Rectal smooth muscle tissue (tissue), 1 donor: Measurements from ENCODE around the gene POU2F2.
A peak's percentile ranks its signal among the peaks of the same experiment; 100 is the strongest.

Source experiments
- H3K27ac ChIP-seq: one replicate; pipeline ENCODE4 v1.7.0; 2013; ENCODE audit warnings: low read depth, low read length, inconsistent platforms
- H3K27me3 ChIP-seq: one replicate; pipeline ENCODE4 v1.7.0; 2013; ENCODE audit warnings: low read length; ENCODE audit not compliant: control insufficient read depth, insufficient read depth
- H3K36me3 ChIP-seq: one replicate; pipeline ENCODE4 v1.7.0; 2013; ENCODE audit warnings: low read length; ENCODE audit not compliant: control insufficient read depth, insufficient read depth
- H3K4me1 ChIP-seq: one replicate; pipeline ENCODE4 v1.7.0; 2013; ENCODE audit warnings: low read length; ENCODE audit not compliant: control insufficient read depth, insufficient read depth
- H3K4me3 ChIP-seq: one replicate; pipeline ENCODE4 v1.7.0; 2013; ENCODE audit warnings: low read length
- H3K9ac ChIP-seq: one replicate; pipeline ENCODE4 v1.7.0; 2013; ENCODE audit warnings: low read length

POU2F2 gene

DNA sequence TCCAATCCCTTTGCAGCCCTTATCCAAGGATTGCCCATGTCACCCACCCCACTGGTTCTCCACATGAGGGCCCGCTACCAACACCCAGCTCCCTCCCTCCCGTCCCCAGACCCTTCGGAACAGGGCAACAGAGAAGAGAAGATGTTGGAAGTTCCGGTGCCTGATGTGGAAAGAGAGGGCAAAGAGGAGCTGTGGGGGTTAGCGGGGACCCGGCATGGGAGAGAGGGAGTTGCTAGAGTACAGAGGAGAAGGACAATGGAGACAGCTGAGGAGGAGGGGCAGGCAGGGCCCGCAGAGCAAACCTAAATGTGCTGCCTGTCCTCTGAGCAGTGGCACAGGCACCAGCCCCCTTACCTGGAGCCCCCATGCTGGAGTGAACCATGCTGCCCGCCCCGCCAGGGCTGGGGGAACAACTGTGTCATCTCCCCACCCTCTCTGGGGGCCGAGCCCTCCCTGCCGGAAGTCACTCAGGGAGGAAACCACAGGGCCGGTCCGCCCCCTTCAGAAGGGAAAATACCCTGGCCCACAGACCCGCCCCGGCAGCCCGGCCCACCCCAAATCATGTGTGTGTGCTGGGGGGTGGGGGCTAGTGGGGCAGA lies at the start of gene POU2F2:
Gene POU2F2, minus strand, starts transcription at position 417 of the 599 bp plus-strand sequence. Its CDS starts 35 bp downstream, at position 382.
- peak within 1 kb of the TSS; percentile 1 for H3K9ac ChIP-seq
- no peaks in the 10 kb centered on the region for H3K4me1 ChIP-seq
- no peaks in the 10 kb centered on the region for H3K36me3 ChIP-seq
- no peak within 1 kb of the TSS for H3K27ac ChIP-seq
- peaks cover 16% of the 10 kb centered on the region for H3K27me3 ChIP-seq
- peak within 1 kb of the TSS; percentile 61 for H3K4me3 ChIP-seq

GRCh38 chr19:42178791-42179674 lies 46.8 kb upstream of the POU2F2 start:
- no peaks in the 10 kb centered on the region for H3K36me3 ChIP-seq
- no peak overlapping the region for H3K4me3 ChIP-seq

GRCh38 chr19:42177686-42178019 lies 45.4 kb upstream of the POU2F2 start:
- Histone ChIP-seq H3K4me1 (no peaks in the 10 kb centered on the region), H3K9ac (no peak overlapping the region), H3K27ac (no peak overlapping the region), H3K36me3 (no peaks in the 10 kb centered on the region), H3K27me3 (peaks cover 29% of the 10 kb centered on the region), H3K4me3 (no peak overlapping the region)

More at GRCh38 chr19:42178791-42179674, 46.8 kb upstream of the POU2F2 start:
- no peak overlapping the region for H3K27ac ChIP-seq
- no peak overlapping the region for H3K9ac ChIP-seq
- H3K4me1 ChIP-seq, result no peaks in the 10 kb centered on the region
- H3K27me3 ChIP-seq, result peaks cover 27% of the 10 kb centered on the region

GRCh38 chr19:42176990-42177685 lies 44.9 kb upstream of the POU2F2 start:
- no peak overlapping the region for H3K27ac ChIP-seq
- peaks cover 29% of the 10 kb centered on the region for H3K27me3 ChIP-seq
- H3K36me3 ChIP-seq, result no peaks in the 10 kb centered on the region
- H3K4me3 ChIP-seq, result peak overlapping the region; percentile 19
- H3K9ac ChIP-seq, result no peak overlapping the region
- no peaks in the 10 kb centered on the region for H3K4me1 ChIP-seq

- Histone ChIP-seq H3K4me3 (peak overlapping the region; percentile 54), H3K27me3 (peaks cover 29% of the 10 kb centered on the region), H3K9ac (no peak overlapping the region), H3K4me1 (no peaks in the 10 kb centered on the region), H3K36me3 (no peaks in the 10 kb centered on the region), H3K27ac (no peak overlapping the region)
Measured at GRCh38 chr19:42176649-42176989, 44.4 kb upstream of the POU2F2 start.

- H3K4me1 ChIP-seq, result no peaks in the 10 kb centered on the region
- H3K36me3 ChIP-seq, result no peaks in the 10 kb centered on the region
- peak overlapping the region; percentile 54 for H3K4me3 ChIP-seq
- H3K9ac ChIP-seq, result no peak overlapping the region
- H3K27me3 ChIP-seq, result peaks cover 29% of the 10 kb centered on the region
- H3K27ac ChIP-seq, result no peak overlapping the region
Measured at GRCh38 chr19:42175952-42176648, 43.9 kb upstream of the POU2F2 start.

DNA sequence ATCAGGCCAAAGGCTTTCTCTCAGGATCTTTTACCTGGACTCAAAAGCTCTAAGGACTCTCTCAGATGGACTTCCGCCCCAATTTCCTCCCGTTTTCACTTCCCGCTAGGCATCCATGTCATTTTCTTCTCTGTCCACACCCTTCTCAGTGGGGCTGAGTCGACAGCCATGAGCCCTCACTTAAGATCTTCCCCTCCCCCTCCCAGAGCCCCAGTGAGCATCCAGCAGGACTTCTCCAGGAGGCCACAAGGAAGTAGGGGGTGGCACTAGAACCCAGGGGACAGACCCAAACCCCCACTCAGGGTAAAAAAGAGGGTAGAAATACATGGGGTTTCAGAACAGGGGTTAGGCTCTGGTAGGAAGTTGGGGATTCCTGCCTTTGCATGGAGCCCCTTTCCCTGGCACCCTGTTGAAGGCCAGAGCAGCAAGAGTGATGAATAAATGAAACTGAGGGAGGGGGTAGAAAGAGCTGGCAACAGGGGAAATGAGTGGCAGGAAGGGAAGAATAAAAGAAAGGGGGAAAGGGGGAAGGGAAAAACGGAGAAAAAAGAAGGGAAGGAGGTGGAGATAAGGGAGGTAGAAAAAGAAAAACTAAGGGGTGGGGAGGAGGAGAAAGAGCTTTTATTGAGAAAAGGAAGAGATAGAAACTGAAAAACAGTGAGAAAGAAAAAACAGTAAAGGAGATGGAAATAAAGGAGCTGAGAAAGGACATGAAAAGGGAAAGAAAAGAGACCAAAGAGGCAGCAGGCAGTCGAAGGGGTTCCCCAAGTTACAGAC lies 42.9 kb upstream of the POU2F2 start:
- H3K9ac ChIP-seq, result no peak overlapping the region
- H3K4me3 ChIP-seq, result no peak overlapping the region
- no peaks in the 10 kb centered on the region for H3K36me3 ChIP-seq
- no peak overlapping the region for H3K27ac ChIP-seq
- no peaks in the 10 kb centered on the region for H3K4me1 ChIP-seq
- peaks cover 24% of the 10 kb centered on the region for H3K27me3 ChIP-seq

DNA sequence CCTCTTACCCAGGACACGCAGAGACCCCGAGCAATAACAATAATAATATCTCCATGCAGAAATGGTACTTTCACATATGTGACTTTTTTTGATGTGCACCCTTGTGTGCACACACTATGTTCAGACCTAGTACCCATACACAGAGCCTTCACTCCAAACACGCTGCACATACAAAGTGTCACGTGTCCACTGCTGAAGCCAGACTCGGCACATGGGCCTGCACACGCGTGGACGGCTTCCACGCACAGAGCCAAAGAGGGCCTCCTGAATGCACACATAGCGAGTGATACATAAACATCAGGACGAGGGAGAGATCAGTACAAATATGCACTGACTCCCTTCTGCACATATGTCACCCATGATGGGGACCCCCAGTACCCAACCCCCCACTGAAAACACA lies 41.9 kb upstream of the POU2F2 start:
- Histone ChIP-seq H3K4me3 (no peak overlapping the region), H3K9ac (no peak overlapping the region), H3K36me3 (no peaks in the 10 kb centered on the region), H3K27ac (no peak overlapping the region), H3K4me1 (no peaks in the 10 kb centered on the region), H3K27me3 (peaks cover 23% of the 10 kb centered on the region)

DNA sequence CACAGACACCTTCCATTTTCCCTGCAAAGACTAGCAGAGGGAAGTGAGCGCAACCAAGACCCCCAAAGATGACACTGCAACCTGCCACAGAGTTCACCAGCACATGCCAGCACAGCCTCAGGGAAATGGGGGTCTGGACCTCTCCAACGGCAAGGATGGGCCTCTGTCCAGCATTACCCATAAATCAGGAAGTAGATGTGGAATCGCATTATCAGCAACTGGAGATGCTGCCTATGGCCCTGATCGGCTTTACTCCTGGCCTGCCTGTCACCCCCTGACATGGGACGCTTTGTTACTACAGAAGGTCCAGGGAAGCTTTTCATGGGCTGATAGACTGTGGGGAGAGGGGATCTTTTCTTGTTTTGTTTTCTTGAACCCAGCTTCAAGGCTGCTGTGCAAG lies 41.4 kb upstream of the POU2F2 start:
- Histone ChIP-seq H3K27me3 (peaks cover 23% of the 10 kb centered on the region), H3K27ac (no peak overlapping the region), H3K4me1 (no peaks in the 10 kb centered on the region), H3K9ac (no peak overlapping the region), H3K36me3 (no peaks in the 10 kb centered on the region), H3K4me3 (no peak overlapping the region)

- Histone ChIP-seq H3K9ac (no peak overlapping the region), H3K27me3 (peaks cover 18% of the 10 kb centered on the region), H3K27ac (no peak overlapping the region), H3K36me3 (no peaks in the 10 kb centered on the region), H3K4me1 (no peaks in the 10 kb centered on the region), H3K4me3 (no peak overlapping the region)
Measured at GRCh38 chr19:42172261-42172660, 40.0 kb upstream of the POU2F2 start.

DNA sequence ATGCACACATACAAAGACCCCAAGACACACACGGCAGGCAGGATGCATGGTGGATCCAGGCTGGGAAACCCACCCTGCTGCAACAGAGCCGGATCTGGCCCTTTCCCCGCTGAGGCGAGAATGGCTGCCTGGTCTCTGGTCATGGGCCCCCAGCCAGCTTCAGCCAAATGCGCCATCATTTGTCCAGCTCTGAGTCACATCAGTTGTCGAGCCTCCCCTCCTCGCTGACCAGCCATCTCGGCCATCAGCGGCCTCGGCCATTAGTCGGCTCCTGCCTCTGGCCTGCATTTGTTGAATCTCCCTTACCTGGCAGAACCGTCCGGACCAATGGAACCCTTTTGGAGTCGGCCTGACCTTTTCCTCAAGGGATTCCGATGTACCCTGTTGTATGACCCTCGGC lies 38.5 kb upstream of the POU2F2 start:
- Histone ChIP-seq H3K27me3 (peaks cover 15% of the 10 kb centered on the region), H3K4me3 (no peak overlapping the region), H3K4me1 (no peaks in the 10 kb centered on the region), H3K9ac (no peak overlapping the region), H3K36me3 (no peaks in the 10 kb centered on the region), H3K27ac (no peak overlapping the region)
